Suprapubic skin (tissue), 4 donors: ENCODE measurements around the gene MGME1.

Experiments
- POLR2A ChIP-seq, 2 donors: fragments of 450-650 bp; IDR thresholded peaks; one replicate each; pipeline ENCODE4 v1.6.1; 2017; ENCODE audit warnings: antibody characterized with exemption in 2 of 2, mild to moderate bottlenecking in 2 of 2, moderate library complexity in 2 of 2
- POLR2AphosphoS5 ChIP-seq, 3 donors: sonication (generic); formaldehyde crosslinking; IDR thresholded peaks; one replicate each; pipeline ENCODE4 v1.6.1; 2017; ENCODE audit warnings: antibody characterized with exemption in 3 of 3
- TF ChIP-seq, protein P1 (sequence below), 2 donors: fragments of 200-600 bp in 1 of 2; fragments of 450-650 bp in 1 of 2; sonication (generic) in 1 of 2; IDR thresholded peaks; one replicate each; pipeline ENCODE4 v1.5.1; 2016 to 2019; ENCODE audit warnings: antibody characterized with exemption in 2 of 2, mild to moderate bottlenecking in 1 of 2, moderate library complexity in 1 of 2

- TF ChIP-seq, protein P1, sequence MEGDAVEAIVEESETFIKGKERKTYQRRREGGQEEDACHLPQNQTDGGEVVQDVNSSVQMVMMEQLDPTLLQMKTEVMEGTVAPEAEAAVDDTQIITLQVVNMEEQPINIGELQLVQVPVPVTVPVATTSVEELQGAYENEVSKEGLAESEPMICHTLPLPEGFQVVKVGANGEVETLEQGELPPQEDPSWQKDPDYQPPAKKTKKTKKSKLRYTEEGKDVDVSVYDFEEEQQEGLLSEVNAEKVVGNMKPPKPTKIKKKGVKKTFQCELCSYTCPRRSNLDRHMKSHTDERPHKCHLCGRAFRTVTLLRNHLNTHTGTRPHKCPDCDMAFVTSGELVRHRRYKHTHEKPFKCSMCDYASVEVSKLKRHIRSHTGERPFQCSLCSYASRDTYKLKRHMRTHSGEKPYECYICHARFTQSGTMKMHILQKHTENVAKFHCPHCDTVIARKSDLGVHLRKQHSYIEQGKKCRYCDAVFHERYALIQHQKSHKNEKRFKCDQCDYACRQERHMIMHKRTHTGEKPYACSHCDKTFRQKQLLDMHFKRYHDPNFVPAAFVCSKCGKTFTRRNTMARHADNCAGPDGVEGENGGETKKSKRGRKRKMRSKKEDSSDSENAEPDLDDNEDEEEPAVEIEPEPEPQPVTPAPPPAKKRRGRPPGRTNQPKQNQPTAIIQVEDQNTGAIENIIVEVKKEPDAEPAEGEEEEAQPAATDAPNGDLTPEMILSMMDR (IDR thresholded peaks at IDR 0.05): no peak
- no peak for TF ChIP-seq POLR2AphosphoS5 (IDR thresholded peaks at IDR 0.05)
- no peak for TF ChIP-seq POLR2A (IDR thresholded peaks at IDR 0.05)
Observed at GRCh38 chr20:18018100-18018499, 49.3 kb downstream of the MGME1 start.
